NCI-H446 treated with DMSO at 0.1 percent for 48 hours (cell line): Measurements from ENCODE around the gene ZNF839.

Source experiments
- DNase-seq: peaks from one replicate; lab custom pipeline; 2025; lab: John Stamatoyannopoulos, UW

The ZNF839 gene

GRCh38 chr14:102378830-102379229 is 59.3 kb downstream of the ZNF839 start:
- DNase-seq, result no peak

GRCh38 chr14:102387086-102387485 is 67.5 kb downstream of the ZNF839 start:
- DNase-seq, result no peak

- no peak for DNase-seq
Measured at GRCh38 chr14:102389246-102389645, 69.7 kb downstream of the ZNF839 start.

- no peak for DNase-seq
Measured at GRCh38 chr14:102390064-102390855, 70.7 kb downstream of the ZNF839 start.
